Testis (tissue), 2 donors: ENCODE results near the gene PIP4K2B.

Experiments used
- POLR2A ChIP-seq: fragments of 450-650 bp; IDR thresholded peaks from one replicate; pipeline ENCODE4 v1.6.1; 2017; ENCODE audit warnings: antibody characterized with exemption, mild to moderate bottlenecking, moderate library complexity
- TF ChIP-seq, protein P1 (sequence below), 3 experiments: fragments of 450-650 bp in 2 of 3; fragments of 200-600 bp in 1 of 3; sonication (generic) in 1 of 3; IDR thresholded peaks; one replicate each; pipeline ENCODE4 v1.5.1; 2016 to 2019; ENCODE audit warnings: antibody characterized with exemption in 3 of 3, mild to moderate bottlenecking in 2 of 3, moderate library complexity in 1 of 3

DNA sequence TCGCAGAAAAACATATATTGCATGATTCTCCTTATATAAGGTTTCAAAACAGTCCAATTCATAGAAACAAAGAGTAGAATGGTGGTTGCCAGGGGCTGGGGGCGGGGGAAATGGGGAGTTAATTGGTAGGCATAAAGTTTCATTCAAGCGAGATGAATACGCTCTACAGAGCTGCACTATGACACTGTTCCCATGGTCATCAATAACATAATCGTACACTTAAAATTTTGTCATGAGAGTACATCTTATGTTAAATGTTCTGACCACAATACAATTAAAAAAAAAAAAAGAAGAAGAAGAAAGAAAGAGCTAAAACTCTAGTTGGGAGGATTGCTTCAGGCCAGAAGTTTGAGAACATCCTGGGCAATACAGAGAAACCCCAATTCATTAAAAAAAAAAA is 5.1 kb downstream of the PIP4K2B start:
- TF ChIP-seq, protein P1, sequence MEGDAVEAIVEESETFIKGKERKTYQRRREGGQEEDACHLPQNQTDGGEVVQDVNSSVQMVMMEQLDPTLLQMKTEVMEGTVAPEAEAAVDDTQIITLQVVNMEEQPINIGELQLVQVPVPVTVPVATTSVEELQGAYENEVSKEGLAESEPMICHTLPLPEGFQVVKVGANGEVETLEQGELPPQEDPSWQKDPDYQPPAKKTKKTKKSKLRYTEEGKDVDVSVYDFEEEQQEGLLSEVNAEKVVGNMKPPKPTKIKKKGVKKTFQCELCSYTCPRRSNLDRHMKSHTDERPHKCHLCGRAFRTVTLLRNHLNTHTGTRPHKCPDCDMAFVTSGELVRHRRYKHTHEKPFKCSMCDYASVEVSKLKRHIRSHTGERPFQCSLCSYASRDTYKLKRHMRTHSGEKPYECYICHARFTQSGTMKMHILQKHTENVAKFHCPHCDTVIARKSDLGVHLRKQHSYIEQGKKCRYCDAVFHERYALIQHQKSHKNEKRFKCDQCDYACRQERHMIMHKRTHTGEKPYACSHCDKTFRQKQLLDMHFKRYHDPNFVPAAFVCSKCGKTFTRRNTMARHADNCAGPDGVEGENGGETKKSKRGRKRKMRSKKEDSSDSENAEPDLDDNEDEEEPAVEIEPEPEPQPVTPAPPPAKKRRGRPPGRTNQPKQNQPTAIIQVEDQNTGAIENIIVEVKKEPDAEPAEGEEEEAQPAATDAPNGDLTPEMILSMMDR (IDR thresholded peaks at IDR 0.05), result no peak
- no peak for TF ChIP-seq POLR2A
